HUDEP-2 (cell line): Measurements from ENCODE around the gene EEF2KMT.
"Not testable (repeated sequence)": the region's sequence is repeated elsewhere in the genome, so short reads cannot be mapped to it uniquely, and the experiment has no call there.

ENCODE experiments used
- DNase-seq, 76 experiments: peaks; one replicate each; lab custom pipeline; 2025; ENCODE audit not compliant: unreplicated experiment in 76 of 76; lab: John Stamatoyannopoulos, UW

EEF2KMT gene

DNA sequence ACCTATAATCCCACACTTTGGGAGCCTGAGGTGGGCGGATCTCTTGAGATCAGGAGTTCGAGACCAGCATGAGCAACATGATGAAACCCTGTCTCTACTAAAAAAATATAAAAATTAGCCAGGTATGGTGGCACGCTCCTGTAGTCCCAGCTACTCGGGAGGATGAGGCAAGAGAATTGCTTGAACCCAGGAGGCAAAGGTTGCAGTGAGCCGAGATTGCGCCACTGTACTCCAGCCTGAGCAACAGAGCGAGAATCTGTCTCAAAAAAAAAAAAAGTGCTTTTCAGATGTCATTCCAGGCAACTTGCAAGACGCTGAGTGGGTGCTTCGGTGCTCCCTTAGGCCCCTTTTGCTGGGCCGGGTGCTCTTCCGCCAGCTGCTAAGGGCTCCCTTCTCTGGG, 53.0 kb downstream of the EEF2KMT start:
- not testable (repeated sequence) for DNase-seq

DNA sequence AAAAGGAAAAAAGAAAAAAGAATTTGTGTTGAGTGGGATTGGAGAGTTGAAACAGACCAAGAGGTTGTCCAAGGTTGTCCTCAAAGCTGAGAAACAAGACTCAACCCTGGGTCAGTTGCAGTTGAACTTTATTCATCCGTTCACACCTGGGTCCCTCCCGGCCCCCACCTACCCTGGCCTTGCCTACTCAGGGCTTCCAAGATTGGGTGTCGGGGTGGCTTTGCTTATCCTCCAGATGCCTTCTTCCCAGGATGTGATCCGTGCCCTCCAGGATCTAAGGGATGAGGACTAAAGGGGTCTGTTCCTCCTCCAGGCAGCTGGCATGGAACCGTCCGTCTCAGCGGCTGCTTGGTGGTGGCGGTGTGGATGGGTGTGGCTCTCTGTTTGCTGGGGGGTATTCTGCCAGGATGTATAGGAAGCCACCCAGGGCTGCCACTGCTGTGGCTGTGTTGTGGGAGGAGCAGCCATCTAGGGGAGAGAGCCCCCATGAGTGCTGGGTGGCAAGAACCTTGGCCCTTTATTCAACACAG, 53.5 kb downstream of the EEF2KMT start:
- no peak for DNase-seq

DNA sequence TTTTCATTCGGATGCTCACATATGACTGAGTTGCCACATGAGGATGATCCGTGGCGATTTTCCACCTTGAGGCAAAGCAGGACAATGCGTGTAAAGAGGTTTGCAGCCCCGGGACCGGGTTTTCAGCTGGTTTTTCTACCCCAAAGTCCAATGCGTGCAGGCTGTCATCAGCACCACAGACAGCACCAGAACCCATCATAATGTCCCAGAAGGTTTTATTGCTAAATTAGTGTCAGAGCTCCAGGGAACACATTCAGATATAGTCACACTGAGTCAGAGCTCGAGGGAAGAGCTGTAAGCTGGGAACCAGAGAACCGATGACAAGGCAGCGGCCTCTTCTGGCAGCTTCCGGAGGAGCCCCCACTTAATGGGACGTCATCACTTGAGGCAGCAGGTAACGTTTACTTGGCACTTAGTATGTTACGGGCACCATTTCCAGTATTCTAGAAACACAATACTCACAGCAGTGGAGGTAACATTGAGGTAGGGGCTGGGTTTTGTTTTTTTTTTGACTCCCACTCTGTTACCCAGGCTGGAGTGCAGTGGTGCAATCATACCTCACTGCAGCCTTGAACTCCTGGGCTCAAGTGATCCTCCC, 54.9 kb downstream of the EEF2KMT start:
- DNase-seq: peak in 4 of 76 experiments; percentile 6 to 16 (median 13)

DNA sequence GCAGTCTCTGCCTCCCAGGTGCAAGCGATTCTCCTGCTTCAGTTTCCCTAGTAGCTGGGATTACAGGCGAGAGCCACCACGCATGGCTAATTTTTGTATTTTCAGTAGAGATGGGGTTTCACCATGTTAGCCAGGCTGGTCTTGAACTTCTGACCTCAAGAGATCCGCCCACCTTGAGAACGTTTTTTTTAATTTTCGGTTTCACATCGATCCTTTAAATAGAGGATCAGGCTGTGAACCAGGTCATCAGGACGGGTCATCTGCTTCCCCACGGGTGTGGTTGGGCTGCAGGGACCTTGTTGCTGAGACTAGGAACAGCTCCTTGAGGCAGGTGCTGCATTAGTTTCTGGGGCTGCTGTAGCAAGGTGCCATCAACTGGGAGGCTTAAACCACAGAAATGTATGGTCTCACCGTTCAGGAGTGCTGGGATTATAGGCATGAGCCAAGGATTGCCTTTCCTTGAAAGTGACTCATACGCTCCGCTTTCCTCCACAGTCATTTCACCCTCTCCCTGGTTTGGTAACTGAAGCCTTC, 55.9 kb downstream of the EEF2KMT start:
- no peak for DNase-seq

DNA sequence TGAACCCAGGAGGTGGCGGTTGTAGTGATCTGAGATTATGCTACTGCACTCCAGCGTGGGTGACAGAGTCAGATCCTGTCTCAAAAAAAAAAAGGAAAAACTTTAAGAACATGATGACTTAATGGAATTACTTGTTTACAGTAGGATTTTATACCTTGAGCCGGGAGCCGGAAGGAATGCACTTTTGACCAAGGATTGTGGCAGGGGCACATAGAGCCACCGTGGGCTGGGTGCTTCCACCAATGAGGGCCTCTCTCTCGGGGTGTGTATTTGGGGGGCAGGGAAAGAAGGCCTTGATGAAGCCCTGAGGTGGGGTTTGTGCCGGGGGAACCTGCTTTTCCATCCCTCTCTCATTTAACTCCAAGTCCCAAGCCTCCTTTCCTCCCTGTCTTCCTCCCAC, 57.1 kb downstream of the EEF2KMT start:
- no peak for DNase-seq

DNA sequence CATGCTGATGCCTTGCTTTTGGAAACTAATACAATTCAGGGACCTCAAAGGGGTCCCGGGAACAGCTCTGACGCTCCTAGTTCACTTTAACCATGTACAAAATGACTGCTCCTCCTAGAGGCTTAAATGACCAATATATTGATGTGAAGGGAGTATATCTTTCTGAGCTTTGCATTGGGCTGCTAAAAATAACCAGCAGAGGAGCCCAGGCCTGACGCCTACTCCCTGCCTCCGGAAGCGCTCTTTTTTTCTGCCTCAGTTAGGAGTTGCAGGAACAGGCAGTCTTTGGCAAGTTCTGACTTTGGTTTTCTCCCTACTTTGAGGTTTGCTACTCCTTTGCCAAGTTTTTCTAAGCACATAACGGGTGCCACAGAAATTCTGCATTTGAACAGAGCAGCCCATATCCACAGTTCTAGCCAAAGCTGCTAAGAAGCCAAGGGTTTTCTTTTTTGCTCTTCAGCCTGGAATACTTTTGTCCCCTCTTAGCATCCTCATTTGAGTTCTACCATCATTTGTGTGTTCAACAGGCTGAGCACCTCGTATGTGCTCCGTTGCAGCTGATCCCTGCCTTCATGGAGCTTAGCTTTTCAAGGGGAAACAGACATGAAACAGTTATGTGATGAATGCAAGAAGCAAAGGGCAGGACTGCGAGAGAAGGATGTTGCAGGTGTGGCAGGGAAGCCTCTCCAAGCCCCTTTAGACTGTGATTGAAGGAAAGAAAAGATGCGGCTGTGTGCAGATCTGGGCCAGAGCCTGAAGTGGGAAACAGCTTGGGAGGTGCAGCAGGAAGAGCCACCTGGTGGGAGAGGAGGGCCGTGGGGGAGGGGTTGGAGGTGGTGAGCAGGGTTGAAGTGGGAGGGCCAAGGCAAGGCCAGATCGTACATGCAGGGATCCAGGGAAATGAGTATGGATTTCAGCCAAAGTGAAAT, 61.1 kb downstream of the EEF2KMT start:
- DNase-seq: no peak

DNA sequence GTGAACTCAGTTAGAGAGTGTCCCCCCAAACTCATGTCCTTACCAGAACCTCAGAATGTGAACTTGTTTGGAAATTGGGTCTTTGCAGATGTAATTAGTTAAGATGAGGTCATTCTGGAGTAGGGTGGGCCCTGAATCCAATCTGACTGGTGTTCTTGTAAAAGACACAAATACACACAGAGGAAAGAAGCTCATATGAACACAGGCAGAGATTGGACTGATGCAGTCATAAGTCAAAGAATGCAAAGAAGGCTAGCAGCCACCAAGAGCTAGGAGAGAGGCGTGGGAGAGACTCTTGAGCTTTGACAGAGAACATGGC, 61.7 kb downstream of the EEF2KMT start:
- DNase-seq: no peak
